RWPE1 (cell line): Measurements from ENCODE around the gene NT5DC1.

Experiments used
- CTCF ChIA-PET: fragments of 350-600 bp; sonication (Branson Sonifier 250); formaldehyde crosslinking; extraction: SDS; loops from one replicate; lab custom pipeline; 2021; lab: Yijun Ruan, JAX
- POLR2A ChIA-PET: fragments of 400-600 bp; formaldehyde crosslinking; extraction: SDS; loops from one replicate; lab custom pipeline; 2020; ENCODE audit warnings: antibody characterized with exemption; ENCODE audit not compliant: low non-redundant PET; lab: Yijun Ruan, JAX
- DNase-seq: peaks from one replicate; pipeline ENCODE4 v3.0.0; 2012; ENCODE audit warnings: low spot score
- H3K27ac ChIP-seq: fragments of 450-650 bp; 2 replicates; pipeline ENCODE4 v1.5.1; 2017
- CTCF ChIP-seq: fragments of 450-650 bp; conservative IDR thresholded peaks from 2 replicates; pipeline ENCODE4 v1.5.1; 2017; ENCODE audit warnings: low read depth, mild to moderate bottlenecking

NT5DC1 gene

GRCh38 chr6:116136933-116137340 is 36.3 kb downstream of the NT5DC1 start:
- DNase-seq: no peak
- no peak overlapping the region for H3K27ac ChIP-seq
- ChIA-PET CTCF (interaction anchor here (0.7 kb wide), 1 partner anchor 42 kb away, joined by 3 read pairs; no protein-coding TSS in a partner anchor), POLR2A (no interaction called here)
- no peak for TF ChIP-seq CTCF

GRCh38 chr6:116139917-116140316 is 39.3 kb downstream of the NT5DC1 start:
- CTCF ChIA-PET: interaction anchor here (0.7 kb wide), 1 partner anchor 9 kb away, joined by 3 read pairs; no protein-coding TSS in a partner anchor
- no peak for DNase-seq
- POLR2A ChIA-PET: no interaction called here
- TF ChIP-seq CTCF: no peak
- H3K27ac ChIP-seq: no peak overlapping the region

- TF ChIP-seq CTCF: no peak
- DNase-seq: peak; percentile 13
- H3K27ac ChIP-seq: no peak overlapping the region
- POLR2A ChIA-PET: no interaction called here
- CTCF ChIA-PET: no interaction called here
These were observed 44.0 kb downstream of the NT5DC1 start for GRCh38 chr6:116144605-116145004.

GRCh38 chr6:116145803-116146675 is 45.4 kb downstream of the NT5DC1 start:
- DNase-seq: no peak
- no peak for TF ChIP-seq CTCF
- no peak overlapping the region for H3K27ac ChIP-seq
- ChIA-PET CTCF (interaction anchor here (0.6 to 0.7 kb wide), 2 partner anchors 142 to 306 kb away, joined by 3 to 4 read pairs; no protein-coding TSS in a partner anchor), POLR2A (no interaction called here)

GRCh38 chr6:116152620-116153019 is 52.0 kb downstream of the NT5DC1 start:
- ChIA-PET POLR2A (no interaction called here), CTCF (interaction anchor here (0.7 kb wide), 1 partner anchor 948 kb away, joined by 3 read pairs; no protein-coding TSS in a partner anchor)
- DNase-seq: no peak
- no peak overlapping the region for H3K27ac ChIP-seq
- no peak for TF ChIP-seq CTCF

- ChIA-PET POLR2A (no interaction called here), CTCF (no interaction called here)
- H3K27ac ChIP-seq: no peak overlapping the region
- no peak for TF ChIP-seq CTCF
- no peak for DNase-seq
These were observed 54.2 kb downstream of the NT5DC1 start for GRCh38 chr6:116154887-116155286.
